HG03571 (cell line): ENCODE measurements around the gene RAMP1.

Source experiments
- ATAC-seq: cut with Tn5 transposase; IDR thresholded peaks from one replicate; pipeline ENCODE4 v1.9.1; 2021; ENCODE audit not compliant: unreplicated experiment

Gene RAMP1

GRCh38 chr2:237913193-237913917 is 53.9 kb downstream of the RAMP1 start:
- ATAC-seq, result no peak

GRCh38 chr2:237915576-237915975 is 56.2 kb downstream of the RAMP1 start:
- ATAC-seq, result no peak

- ATAC-seq, result no peak
Measured at GRCh38 chr2:237916296-237916695, 56.9 kb downstream of the RAMP1 start.

- no peak for ATAC-seq
Measured at GRCh38 chr2:237917696-237918374, 58.4 kb downstream of the RAMP1 start.

GRCh38 chr2:237919593-237919992 is 60.2 kb downstream of the RAMP1 start:
- ATAC-seq, result no peak

GRCh38 chr2:237920673-237921072 is 61.2 kb downstream of the RAMP1 start:
- no peak for ATAC-seq

- ATAC-seq, result no peak
Measured at GRCh38 chr2:237921967-237922492, 62.6 kb downstream of the RAMP1 start.

- no peak for ATAC-seq
Measured at GRCh38 chr2:237922641-237923361, 63.4 kb downstream of the RAMP1 start.

GRCh38 chr2:237923481-237924163 is 64.2 kb downstream of the RAMP1 start:
- peak; percentile 62 for ATAC-seq

GRCh38 chr2:237924164-237924534 is 64.7 kb downstream of the RAMP1 start:
- ATAC-seq, result no peak

GRCh38 chr2:237927135-237927534 is 67.7 kb downstream of the RAMP1 start:
- no peak for ATAC-seq

GRCh38 chr2:237927986-237928385 is 68.6 kb downstream of the RAMP1 start:
- ATAC-seq, result no peak

- no peak for ATAC-seq
Measured at GRCh38 chr2:237929979-237930378, 70.6 kb downstream of the RAMP1 start.

GRCh38 chr2:237931205-237931721 is 71.8 kb downstream of the RAMP1 start:
- no peak for ATAC-seq

- no peak for ATAC-seq
Measured at GRCh38 chr2:237932731-237933131, 73.3 kb downstream of the RAMP1 start.

- ATAC-seq, result no peak
Measured at GRCh38 chr2:237934186-237934585, 74.8 kb downstream of the RAMP1 start.

GRCh38 chr2:237935740-237936452 is 76.5 kb downstream of the RAMP1 start:
- no peak for ATAC-seq

GRCh38 chr2:237939251-237939650 is 79.8 kb downstream of the RAMP1 start:
- no peak for ATAC-seq

- no peak for ATAC-seq
Measured at GRCh38 chr2:237940828-237941227, 81.4 kb downstream of the RAMP1 start.

GRCh38 chr2:237941239-237941638 is 81.8 kb downstream of the RAMP1 start:
- ATAC-seq, result no peak
